ENCODE data around the gene ZBTB7C.

ZBTB7C gene

DNA sequence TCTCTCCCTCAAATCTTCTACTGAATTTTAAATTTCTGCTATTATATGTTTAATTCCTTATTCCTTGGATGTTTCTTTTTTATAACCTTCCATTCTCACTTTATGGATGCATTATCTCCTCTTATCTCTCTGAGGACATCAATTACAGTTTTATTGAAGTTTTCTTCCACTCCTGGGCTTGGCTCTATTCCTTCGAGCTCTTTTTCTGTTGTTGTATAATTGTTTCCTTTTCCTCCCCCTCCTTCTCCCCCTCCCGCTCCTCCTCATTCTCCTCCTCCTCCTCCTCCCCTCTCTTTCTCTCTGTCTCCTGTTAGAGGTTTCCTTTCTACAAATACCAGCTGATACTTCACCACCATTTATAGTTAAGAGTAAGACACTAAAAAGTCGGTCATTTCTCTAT is 209.8 kb downstream of the ZBTB7C start:
- H3K4me3 ChIP-seq (replicated peaks; ENCODE audit: low read depth, low read length): no peak overlapping the region
- no peak for TF ChIP-seq CTCF (IDR thresholded peaks at IDR 0.05; ENCODE audit: low read depth, low read length, missing control alignments)
- DNase-seq (ENCODE audit: extremely low read depth, low read depth): no peak

GRCh38 chr18:48197819-48198218 is 211.4 kb downstream of the ZBTB7C start:
- no peak overlapping the region for H3K4me3 ChIP-seq (replicated peaks; ENCODE audit: low read depth, low read length)
- TF ChIP-seq CTCF (IDR thresholded peaks at IDR 0.05; ENCODE audit: low read depth, low read length, missing control alignments): no peak
- DNase-seq (ENCODE audit: extremely low read depth, low read depth): no peak

DNA sequence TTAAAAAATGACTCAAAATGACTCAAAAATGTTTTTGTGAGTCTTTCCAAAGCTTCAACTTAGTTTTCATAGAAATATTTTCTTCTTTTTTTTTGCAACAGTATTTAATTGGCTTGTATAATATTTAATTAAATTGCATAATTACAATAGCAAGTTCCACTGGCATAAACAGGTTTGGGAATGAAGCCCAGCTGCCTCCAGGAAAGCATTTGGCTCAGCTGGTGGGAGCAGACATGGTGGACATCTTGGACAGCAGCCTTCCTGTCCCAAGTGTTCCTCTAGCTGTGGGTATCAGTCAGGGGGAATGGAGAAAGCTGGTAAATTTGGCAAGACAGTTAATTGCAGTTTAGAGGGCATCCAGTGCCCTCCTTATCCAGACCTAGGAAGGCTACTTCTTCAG is 213.4 kb downstream of the ZBTB7C start:
- DNase-seq (ENCODE audit: extremely low read depth, low read depth): no peak
- TF ChIP-seq CTCF (IDR thresholded peaks at IDR 0.05; ENCODE audit: low read depth, low read length, missing control alignments): no peak
- H3K4me3 ChIP-seq (replicated peaks; ENCODE audit: low read depth, low read length): no peak overlapping the region

GRCh38 chr18:48194591-48195181 is 214.5 kb downstream of the ZBTB7C start:
- DNase-seq (ENCODE audit: extremely low read depth, low read depth): no peak
- TF ChIP-seq CTCF (IDR thresholded peaks at IDR 0.05; ENCODE audit: low read depth, low read length, missing control alignments): no peak
- no peak overlapping the region for H3K4me3 ChIP-seq (replicated peaks; ENCODE audit: low read depth, low read length)

- no peak for DNase-seq (ENCODE audit: extremely low read depth, low read depth)
- no peak for TF ChIP-seq CTCF (IDR thresholded peaks at IDR 0.05; ENCODE audit: low read depth, low read length, missing control alignments)
- H3K4me3 ChIP-seq (replicated peaks; ENCODE audit: low read depth, low read length): no peak overlapping the region
These were observed 215.4 kb downstream of the ZBTB7C start for GRCh38 chr18:48193521-48194492.

GRCh38 chr18:48192542-48192941 is 216.6 kb downstream of the ZBTB7C start:
- no peak for DNase-seq (ENCODE audit: extremely low read depth, low read depth)
- no peak for TF ChIP-seq CTCF (IDR thresholded peaks at IDR 0.05; ENCODE audit: low read depth, low read length, missing control alignments)
- H3K4me3 ChIP-seq (replicated peaks; ENCODE audit: low read depth, low read length): no peak overlapping the region

Measured in HFF-Myc (cell line).